ELR (cell line): ENCODE data around the gene TMEM37.

Experiments used
- DNase-seq: peaks from one replicate; pipeline ENCODE4 v3.0.0-alpha.2; 2015; ENCODE audit warnings: low read depth

The TMEM37 gene

DNA sequence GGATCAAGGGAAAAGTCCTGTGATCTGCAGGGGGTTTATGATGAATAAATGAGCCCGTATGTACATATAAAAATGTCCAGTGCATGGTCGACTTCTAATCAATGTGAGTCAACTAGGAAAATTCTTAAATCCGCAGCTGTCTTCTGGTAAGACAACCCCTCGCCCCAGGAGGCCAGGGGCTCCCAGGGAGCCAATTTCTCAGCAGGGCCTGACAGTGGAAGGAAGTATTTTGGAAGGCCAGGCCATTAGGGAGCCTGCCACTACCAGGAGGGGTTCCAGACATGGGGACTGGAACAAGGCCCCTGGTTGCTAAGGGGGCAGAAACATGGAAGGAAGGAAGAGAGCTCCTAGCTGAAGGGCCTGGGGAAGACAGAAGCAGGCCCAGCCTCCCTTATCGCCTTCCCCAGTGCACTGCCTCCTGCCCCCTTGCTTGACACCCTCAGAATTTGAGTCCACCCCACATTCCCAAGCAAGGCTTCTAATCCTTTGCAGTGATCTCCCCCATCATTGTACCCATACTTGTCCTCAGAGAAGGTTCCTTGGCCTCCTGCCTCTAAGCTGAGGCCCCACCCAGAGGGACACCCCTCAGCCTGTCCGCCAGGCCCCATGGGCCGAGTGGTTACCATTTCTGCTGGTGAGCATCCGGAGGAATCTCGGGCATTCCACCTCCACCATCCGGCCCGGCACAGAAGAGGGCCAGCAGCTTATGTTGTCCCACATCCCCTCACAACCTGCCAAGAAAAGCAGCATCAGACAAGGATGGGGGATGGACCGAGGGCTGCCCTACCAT, 46.7 kb downstream of the TMEM37 start:
- DNase-seq: no peak

DNA sequence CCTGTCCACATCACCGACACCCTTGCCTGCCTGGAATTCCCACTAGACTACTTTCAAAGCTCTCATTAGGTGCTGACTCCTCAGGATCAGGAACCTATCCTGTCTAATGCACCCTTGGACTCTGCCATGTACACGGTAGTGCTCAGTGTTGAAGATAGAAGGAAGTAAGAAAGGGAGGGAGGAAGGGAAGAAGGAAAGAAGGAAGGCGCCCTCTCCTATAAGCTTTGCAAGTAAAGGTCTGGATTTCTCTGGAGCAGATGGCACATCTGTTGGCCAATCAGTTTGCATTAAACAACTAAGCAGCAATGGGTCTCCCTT, 47.3 kb downstream of the TMEM37 start:
- DNase-seq: no peak

DNA sequence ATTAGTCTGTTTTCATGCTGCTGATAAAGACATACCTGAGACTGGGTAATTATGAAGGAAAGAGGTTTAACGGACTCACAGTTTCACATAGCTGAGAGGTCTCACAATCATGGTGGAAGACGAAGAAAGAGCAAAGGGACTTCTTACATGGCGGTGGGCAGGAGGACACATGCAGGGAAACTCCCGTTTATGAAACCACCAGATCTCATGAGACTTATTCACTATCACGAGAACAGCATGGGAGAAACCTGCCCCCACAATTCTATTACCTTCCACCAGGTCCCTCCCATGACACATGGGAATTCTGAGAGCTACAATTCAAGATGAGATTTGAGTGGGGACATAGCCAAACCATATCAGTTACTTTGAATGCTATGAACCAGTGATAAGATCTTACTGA, 48.5 kb downstream of the TMEM37 start:
- DNase-seq: no peak

DNA sequence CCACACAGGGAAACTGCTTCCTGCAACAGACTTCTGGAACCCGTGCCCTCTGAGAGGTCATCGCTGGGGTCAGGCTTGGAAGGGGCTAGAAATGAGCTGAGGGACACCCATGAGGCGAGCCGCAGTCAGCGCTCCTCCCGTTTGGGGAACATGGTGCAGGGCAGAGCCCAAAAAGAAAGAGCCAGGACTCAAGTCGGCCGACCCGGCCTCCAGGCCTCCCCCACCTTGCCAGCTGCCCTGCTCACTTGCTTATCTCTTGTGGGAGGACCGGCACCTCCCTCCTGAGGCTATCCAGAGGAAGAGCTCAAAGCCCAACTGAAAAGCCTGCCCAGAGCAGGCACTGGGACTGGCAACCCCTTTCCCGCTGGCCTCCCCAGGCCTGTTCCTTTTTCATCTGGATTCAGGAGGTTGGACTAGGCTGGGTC, 49.1 kb downstream of the TMEM37 start:
- DNase-seq: no peak

DNA sequence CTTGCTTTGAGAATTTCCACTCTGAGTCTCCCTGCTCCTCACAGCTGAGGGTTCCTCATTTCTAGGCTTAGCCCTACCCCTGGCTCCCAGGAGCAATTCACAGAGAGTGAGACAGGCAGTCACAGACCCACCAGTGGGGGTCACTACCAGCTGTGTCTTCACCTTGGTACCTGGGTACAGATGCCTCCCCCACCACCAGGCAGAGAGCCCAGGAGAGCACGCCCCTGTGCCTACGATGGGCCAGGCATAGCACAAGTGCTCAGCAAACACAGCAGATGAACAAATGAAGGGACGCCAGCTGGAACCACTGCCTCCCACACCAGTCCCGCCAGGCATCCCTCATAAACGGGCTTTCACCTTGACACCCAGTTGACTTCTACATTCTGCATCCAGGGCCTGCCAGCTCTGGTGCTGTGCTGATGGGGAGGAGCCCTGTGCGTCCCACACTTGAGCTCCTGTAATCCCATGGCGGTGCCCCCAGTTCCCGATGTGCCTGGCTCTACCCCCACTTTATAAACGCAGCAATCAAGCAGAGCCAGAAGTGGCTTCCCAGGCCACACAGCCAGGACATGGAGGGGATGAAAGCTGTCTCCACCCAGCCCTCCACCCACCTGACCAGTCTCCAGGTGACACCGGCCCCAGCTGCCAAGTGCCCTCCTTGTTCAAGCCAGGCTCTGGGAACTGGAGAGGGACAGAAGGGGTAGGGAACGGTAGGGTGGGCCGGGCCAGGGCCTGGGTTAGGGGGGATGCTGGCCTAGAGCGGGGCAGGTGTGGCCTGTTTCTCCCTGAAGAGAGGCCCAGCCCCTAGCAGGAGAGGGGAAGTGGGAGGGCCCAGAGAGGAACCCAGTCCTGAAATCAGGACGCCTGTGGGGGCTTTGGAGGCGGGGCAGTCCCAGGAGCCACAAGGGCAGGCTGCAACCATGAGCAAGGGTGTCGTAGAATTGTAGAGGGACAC, 50.1 kb downstream of the TMEM37 start:
- DNase-seq: no peak

DNA sequence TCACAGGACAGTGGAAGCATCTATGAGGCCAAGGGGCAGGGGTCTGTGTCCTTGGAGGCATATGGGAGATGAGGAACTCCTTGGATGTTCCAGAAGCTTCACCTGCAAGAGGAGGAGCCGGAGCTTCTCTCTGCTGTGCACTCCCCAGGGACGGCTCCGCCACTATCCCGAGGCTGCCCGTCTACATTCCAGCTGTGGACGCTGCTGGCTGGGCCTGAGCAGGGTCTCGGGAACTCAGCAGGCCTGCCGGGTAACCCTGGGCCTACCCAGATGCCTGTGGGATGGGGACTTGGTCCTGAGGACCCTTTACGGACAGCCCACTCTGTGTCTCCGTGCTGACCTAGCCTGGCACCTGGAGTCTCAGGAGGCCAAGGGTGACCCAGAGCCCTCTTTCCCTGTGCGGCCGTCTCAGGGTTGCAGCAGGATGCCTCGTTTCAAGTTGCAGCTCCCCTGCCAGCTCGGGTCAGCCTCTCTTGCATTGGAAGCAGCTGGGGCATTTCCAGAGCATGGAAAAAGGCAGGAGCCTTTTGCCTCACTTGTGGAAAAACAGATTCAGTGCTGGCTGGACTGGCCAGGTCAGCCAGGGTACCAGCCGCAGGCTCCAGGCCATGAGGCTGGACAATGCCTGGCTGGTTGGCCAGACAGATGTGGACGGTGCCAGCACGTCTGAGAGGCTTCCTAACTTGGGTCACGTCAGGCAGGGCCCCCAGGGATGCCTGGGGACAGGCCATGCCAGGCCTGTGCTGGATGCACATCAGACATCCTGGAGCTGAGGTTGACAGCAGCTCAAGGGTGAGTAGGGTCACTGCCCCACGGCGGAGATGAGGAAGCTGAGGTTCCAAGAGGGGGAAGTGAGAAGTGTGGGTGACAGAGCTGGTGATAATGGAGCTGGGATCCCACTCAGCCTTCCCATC, 51.1 kb downstream of the TMEM37 start:
- no peak for DNase-seq

DNA sequence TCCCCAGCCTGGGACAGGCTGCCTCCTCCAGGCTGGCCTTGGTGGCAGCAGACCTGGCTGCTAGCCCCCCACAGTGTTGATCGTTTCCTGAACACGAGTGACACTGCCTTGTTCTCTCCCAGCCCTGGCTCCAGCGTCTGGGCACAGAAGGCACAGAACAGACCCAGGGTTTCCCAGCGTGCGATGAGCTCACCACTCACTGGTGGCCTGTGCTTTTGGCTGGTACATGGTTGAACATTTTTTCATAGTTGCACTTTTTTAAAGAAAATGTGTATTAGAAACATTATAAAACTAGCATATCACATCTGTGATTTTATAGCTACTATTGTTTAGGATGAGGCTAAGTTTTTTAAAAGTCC, 51.7 kb downstream of the TMEM37 start:
- DNase-seq: no peak

DNA sequence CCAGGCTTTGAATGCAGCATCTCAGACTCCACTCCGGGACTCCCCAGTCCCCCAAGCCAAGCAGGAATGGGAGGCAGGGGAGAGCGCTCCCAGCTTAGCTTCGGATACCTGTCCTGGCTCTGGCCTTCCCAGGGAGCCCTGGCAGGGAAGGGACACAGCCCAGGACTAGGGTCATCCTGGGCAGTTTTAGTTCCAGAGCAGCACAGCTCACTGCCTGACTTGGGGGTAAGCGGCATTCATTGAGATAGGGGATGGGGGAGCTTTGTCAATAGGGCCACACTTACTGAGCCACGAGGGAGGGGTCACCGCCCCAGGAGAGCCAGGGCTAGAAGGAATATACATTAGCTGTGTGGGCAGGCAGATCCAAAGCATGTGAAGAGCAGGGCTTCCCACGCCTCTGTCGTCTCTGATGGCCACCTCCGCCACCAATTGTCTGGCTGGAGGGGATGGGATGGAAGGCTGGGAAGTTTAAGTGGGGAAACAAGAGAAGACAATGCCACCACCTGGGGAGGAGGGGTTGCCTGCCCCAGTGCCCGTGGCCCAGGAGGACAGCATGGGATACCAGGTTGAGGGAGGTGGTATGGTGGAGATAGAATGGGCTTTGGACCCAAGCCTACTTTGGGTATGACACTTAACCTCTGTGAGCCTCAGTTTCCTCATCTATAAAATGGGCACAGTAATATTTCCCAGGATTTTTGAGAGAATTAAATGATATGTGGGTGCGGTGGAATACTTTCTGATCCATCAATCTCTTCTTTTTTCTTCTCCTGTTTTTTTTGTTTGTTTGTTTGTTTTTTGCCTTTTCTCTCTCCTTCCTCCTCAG, 52.5 kb downstream of the TMEM37 start:
- no peak for DNase-seq

DNA sequence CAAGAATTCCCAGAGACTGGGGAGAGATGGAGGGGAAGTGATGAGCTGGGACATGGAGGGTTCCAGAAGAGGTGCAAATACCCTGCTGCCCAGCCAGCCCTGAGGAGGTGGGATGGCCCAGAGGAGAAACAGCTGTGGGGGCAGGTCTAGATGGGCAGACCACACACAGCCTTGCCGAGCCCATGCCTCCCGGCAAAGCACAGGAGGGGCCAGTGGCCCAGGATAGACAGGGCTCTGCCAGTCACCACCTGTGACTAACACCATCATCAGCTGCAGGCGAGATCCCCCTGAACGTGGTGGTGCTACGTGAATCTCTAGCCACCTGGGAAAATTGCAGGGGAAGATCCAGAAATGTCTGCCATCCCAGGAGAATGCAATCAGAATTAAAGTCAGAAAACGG, 53.2 kb downstream of the TMEM37 start:
- no peak for DNase-seq

DNA sequence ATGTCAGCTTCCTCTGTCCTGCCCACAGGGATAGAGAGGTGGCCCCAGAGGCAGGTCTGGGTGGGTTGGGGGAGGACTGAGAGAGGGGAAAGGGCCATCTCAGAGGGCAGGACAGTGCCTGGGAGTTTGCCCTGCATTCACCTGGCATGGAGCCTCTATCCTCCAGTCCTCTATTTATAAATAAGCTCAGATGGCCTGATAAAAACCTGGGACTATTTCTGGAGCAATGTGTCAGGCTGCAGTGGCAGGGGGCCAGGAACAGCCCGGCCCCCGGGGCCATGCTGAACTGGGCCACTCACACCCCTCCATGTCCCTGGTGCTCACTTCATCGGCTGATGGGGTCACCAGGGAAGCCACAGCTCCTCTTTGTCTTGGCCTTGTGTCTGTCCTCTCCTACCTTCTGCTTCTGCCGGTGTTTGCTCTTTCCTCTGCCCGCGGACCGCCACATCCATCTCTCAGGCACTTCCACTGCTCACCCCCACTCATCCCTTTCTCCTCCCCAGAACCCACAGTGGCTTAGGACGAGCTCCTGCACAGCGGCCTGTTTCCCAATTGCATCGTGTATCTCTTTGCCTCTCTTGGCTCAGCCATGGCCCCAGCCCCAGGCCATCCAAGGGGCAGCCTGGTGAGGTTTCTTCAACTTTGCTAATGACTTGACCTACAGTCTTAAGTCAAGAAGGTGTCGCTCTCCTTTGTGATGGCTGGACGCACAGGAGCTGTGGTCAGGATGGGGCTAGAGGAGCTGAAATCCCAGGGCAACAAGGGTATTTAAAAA, 53.9 kb downstream of the TMEM37 start:
- DNase-seq: no peak

DNA sequence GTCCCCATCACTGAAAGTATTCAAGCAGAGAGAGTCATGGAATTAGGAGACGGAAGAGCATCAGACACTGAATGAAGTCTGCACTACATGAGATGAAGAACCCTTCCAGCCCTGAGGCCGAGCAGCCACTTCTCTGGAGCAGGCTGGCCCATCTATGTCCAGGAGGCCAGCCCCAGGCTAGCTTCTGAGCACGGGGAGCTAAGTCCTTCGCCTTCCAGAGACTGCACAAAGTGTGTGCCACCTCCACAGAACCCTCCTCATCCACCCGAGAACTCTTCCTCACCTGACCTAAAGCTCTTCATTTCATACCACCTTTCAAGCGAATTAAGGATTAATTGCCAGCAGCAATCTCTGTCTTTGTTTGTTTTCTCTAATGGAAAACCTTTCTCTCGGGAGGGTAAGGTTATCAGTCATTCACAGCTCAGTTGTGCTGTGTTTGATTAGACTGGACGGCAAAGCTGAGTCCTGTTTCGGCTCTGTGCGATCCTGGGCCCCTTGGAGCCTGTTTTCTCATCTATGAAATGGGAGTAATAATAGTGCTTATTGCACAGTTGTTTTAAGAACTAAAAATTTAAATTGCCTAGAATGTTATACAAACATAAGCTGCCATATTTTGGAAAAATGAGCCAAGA, 54.7 kb downstream of the TMEM37 start:
- DNase-seq: no peak

DNA sequence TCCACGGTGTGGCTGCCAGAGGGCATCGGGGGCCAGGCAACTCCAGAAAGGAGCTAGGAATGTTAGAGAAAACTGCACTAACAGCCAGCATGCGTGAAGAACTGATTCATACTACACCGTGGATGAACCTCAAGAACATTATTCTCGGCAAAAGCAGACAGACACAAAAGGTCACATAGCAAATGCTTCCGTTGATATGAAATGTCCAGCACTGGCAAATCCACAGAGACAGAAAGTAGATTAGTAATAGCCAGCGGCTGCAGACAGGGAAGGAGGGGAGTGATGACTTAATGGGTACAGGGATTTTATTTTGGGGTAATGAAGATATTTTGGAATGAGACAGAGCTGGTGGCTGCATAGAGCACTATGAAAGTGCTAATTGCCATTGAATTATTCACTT, 55.2 kb downstream of the TMEM37 start:
- peak; percentile 23 for DNase-seq

DNA sequence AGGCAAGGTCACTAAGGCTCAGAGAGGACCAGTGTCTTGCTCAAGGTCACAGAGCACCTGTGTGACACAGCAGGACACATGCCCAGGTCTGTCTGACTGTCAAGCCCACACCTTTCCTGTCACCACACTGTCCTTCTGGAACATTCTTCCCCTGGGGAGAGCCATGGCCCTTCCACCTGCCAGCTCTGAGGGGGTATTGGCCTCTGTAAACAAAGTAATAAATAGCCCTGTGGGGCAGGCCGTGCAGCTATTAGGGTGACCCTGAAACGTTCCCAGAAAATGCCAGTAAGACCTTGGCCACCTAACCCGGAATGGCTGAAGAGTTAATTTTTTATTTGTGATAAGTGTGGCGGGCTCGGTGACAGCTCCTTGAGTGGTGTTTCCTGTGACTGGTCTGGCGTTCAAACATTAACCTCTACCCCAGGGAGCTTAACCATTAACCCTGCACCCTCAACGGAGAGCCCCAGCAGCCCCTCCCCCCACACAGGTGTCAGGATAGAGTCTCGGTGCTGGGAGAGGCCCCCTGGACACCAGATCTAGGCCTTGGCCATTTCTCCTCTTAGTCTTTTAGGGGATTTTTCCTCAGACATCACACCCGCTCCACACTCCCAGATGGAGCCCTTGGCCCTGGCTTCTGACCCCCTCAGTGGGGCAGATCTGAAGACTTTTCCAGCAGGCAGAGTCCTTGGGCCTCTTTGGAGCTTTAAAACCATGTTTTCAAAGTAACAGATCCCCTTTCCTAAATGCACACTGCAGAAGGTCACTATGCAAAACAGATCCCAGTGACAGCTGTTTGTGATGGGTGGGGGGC, 56.0 kb downstream of the TMEM37 start:
- DNase-seq: no peak
